ENCODE measurements around the gene RNF19B.

- TF ChIP-seq GATA2 (IDR thresholded peaks at IDR 0.05; ENCODE audit: low read depth, low read length): no peak
- TF ChIP-seq GATA3 (IDR thresholded peaks at IDR 0.05; ENCODE audit: low read depth, low read length): no peak
Measured at GRCh38 chr1:32918179-32918578, 46.4 kb downstream of the RNF19B start.

Data from SH-SY5Y (cell line).